ENCODE results near the gene NT5C. TPM values are rescaled to one million over a fixed set of nuclear protein-coding genes. Genes with fewer than 3 reads are reported as not detected.
"Not testable (repeated sequence)": the region's sequence is repeated elsewhere in the genome, so short reads cannot be mapped to it uniquely, and the experiment has no call there.

Gene NT5C
- total and polyA plus RNA-seq, 7 donors, result 60.7 to 116 (median 102) TPM

DNA sequence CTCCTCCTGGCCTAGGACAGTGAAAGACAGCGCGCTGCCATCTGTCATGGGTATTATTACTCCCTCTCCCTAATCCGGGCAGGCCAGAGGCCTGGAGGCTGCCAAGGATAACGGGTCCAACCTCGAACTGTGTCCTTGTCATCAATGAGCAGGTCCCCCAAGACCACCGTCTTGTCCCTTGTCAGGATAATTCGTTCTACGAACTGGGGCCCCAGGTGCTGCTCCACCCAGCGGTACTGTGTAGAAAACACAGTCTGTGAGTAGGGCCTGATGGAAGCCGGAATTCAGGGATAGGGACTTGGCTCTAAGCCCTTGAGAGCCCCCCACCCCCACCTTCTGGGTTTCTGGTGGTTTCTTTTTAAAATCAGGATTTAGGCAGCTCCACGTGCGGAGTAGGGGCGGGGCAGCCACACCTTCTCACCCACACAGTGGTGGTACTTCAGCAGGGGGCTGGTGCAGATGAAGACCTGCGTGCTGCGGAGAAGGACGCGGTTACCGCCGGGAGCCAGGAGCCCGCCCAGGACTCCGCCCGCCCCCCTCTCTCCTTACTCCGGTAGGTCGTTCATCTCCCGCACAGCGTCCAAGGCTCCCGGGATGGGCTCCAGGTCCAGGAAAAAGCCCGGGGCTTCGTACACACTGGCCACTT lies 787 bp downstream of the NT5C start:
- Histone ChIP-seq H3K4me1 (peaks cover 0 to 23% (median 11%) of the 10 kb centered on the region in 4 donors), H3K27me3 (no peaks in the 10 kb centered on the region), H3K27ac (peak overlapping the region; percentile 88 to 91 (median 88)), H3K36me3 (peaks cover 0 to 19% (median 5%) of the 10 kb centered on the region in 4 donors), H3K4me3 (peak overlapping the region; percentile 68 to 86 (median 74)), H3K9me3 (no peaks in the 10 kb centered on the region)
- WGBS, 2 donors, result 8 to 11% methylated on average over 29 of the region's 29 CpGs
- DNase-seq, result peak; percentile 84
- intact Hi-C loops (cut with DNase I), result loop anchor here (1.0 to 5.0 kb wide), 3 partner anchors 16 to 72 kb away; partner anchors contain the start of gene SUMO2
- TF ChIP-seq, protein P1, sequence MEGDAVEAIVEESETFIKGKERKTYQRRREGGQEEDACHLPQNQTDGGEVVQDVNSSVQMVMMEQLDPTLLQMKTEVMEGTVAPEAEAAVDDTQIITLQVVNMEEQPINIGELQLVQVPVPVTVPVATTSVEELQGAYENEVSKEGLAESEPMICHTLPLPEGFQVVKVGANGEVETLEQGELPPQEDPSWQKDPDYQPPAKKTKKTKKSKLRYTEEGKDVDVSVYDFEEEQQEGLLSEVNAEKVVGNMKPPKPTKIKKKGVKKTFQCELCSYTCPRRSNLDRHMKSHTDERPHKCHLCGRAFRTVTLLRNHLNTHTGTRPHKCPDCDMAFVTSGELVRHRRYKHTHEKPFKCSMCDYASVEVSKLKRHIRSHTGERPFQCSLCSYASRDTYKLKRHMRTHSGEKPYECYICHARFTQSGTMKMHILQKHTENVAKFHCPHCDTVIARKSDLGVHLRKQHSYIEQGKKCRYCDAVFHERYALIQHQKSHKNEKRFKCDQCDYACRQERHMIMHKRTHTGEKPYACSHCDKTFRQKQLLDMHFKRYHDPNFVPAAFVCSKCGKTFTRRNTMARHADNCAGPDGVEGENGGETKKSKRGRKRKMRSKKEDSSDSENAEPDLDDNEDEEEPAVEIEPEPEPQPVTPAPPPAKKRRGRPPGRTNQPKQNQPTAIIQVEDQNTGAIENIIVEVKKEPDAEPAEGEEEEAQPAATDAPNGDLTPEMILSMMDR (IDR thresholded peaks at IDR 0.05), result peak; percentile 4 to 42 (median 23)
- no peak for TF ChIP-seq POLR2A (IDR thresholded peaks at IDR 0.05)

DNA sequence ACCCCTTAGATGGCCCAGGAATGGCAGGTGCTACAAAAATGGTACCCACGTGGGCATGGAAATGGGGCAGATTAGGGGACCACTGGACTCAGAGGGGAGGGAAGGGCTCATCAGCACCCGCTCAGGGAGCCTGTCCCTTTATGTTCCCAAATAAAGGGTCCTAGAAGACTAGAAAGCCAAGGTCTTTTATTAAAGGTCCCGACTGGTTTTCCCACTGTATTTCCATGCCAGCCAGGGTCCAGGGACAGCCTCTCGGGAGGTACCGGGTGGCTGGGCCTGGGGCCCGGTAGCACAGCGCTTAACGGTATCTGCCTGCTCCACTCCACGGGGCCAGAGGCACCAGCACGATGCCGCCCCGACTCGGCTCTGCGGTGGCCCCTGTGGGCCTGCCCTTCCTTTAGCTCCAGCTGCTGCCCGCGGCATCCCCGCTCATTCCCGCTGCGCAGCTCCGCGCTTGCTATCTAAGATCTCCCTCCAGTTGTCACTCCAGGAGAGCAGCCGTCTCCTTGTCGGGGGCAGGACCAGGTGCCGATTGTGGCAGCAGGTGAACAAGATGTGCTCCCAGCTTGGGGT lies 1.4 kb downstream of the NT5C start:
- Histone ChIP-seq H3K9me3 (no peaks in the 10 kb centered on the region), H3K4me1 (peaks cover 0 to 23% (median 11%) of the 10 kb centered on the region in 4 donors), H3K27ac (peak overlapping the region; percentile 88 to 91 (median 88)), H3K36me3 (peaks cover 0 to 19% (median 5%) of the 10 kb centered on the region in 4 donors), H3K4me3 (peak overlapping the region in 3 of 4 donors; percentile 68 to 74 (median 73)), H3K27me3 (no peaks in the 10 kb centered on the region)
- DNase-seq, result no peak
- TF ChIP-seq EP300 (IDR thresholded peaks at IDR 0.05) (no peak), POLR2AphosphoS5 (IDR thresholded peaks at IDR 0.05) (no peak), POLR2A (IDR thresholded peaks at IDR 0.05) (no peak)
- TF ChIP-seq, protein P1 (IDR thresholded peaks at IDR 0.05), result no peak
- intact Hi-C loops (cut with DNase I), result loop anchor here (2.0 to 5.0 kb wide), 2 partner anchors 52 to 71 kb away; partner anchors contain the start of gene SUMO2
- 70 to 83% methylated on average over 24 of the region's 24 CpGs for WGBS, 2 donors

DNA sequence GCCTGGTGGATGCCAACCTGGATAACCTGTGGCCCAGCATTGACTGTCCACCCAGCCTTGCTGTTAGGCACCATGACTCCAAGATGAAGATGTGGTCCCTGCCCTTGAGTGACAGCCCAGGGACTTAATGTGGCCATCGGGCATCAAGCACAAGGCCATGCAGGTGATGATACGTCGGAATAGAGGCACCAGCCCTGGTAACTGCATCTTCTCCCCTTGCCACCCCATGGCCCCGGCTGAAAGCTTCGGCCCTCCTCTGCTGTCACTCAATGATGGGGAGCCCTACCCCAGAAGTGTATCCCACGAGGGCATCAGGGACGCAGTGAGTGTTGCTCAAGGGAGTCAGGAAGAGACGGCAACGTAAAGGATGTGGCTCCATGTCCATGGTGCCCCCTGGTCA lies 2.0 kb downstream of the NT5C start:
- no peak overlapping the region for H3K4me3 ChIP-seq
- no peaks in the 10 kb centered on the region for H3K27me3 ChIP-seq
- H3K9me3 ChIP-seq, result no peaks in the 10 kb centered on the region
- H3K27ac ChIP-seq, result no peak overlapping the region
- DNase-seq, result no peak
- 88 to 92% methylated on average over 9 of the region's 9 CpGs for WGBS, 2 donors
- no peak for TF ChIP-seq POLR2AphosphoS5 (IDR thresholded peaks at IDR 0.05)
- TF ChIP-seq POLR2A (IDR thresholded peaks at IDR 0.05), result no peak
- TF ChIP-seq, protein P1 (IDR thresholded peaks at IDR 0.05), result no peak
- TF ChIP-seq EP300 (IDR thresholded peaks at IDR 0.05), result no peak
- H3K4me1 ChIP-seq, result peaks cover 0 to 23% (median 11%) of the 10 kb centered on the region in 4 donors
- peaks cover 0 to 19% (median 5%) of the 10 kb centered on the region in 4 donors for H3K36me3 ChIP-seq
- intact Hi-C loops (cut with DNase I), result no loop called here

DNA sequence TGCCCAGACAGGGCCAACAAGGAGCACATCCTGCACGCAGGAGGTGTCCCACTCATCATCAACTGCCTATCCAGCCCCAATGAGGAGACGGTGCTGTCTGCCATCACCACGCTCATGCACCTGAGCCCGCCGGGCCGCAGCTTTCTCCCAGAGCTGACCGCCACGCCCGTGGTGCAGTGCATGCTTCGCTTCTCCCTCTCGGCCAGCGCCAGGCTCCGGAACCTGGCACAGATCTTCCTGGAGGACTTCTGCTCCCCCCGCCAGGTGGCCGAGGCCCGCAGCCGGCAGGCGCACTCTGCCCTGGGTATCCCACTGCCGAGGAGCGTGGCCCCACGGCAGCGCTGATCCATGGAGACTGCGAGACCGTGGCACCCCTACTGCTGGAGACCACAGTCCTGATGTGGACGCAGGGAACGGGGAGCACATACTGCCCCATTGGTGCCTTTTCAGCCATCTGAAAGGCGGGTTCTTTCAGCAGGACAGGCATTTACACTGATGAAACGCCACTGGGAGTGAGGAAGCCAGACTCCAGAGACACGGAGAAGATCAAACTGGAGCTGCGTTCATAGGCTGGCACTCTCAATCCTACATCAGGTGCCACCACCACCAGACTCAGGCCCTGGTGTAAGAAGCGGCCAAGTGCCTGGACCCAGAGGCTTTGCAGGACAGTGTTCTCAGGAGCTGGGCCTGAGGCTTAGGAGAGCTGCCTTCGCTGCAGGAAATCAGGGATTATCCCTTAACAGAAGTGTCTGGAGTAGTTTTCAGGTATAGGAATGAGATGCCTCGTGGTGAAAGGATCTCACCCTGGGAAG lies 2.6 kb downstream of the NT5C start:
- Histone ChIP-seq H3K27ac (no peak overlapping the region), H3K36me3 (peaks cover 0 to 19% (median 5%) of the 10 kb centered on the region in 4 donors), H3K4me1 (peaks cover 0 to 23% (median 11%) of the 10 kb centered on the region in 4 donors), H3K9me3 (no peaks in the 10 kb centered on the region), H3K27me3 (no peaks in the 10 kb centered on the region), H3K4me3 (no peak overlapping the region)
- no peak for DNase-seq
- intact Hi-C loops (cut with DNase I), result no loop called here
- WGBS, 2 donors, result 88 to 93% methylated on average over 33 of the region's 33 CpGs
- TF ChIP-seq, protein P1 (IDR thresholded peaks at IDR 0.05), result no peak
- TF ChIP-seq POLR2AphosphoS5 (IDR thresholded peaks at IDR 0.05) (no peak), POLR2A (IDR thresholded peaks at IDR 0.05) (no peak), EP300 (IDR thresholded peaks at IDR 0.05) (no peak)

DNA sequence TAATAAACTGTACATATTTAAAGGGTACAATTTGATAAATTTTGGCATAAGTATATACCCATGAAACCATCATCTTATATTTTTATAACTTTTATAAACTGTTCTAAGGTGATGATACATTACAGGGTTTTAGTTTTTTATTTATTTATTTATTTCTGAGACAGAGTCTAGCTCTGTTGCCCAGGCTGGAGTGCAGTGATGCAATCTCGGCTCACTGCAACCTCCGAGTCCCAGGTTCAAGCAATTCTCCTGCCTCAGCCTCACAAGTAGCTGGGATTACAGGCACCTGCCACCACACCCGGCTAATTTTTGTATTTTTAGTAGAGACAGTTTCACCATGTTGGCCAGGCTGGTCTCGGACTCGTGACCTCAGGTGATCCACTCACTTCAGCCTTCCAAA lies 3.6 kb downstream of the NT5C start:
- Histone ChIP-seq H3K36me3 (peaks cover 0 to 19% (median 5%) of the 10 kb centered on the region in 4 donors), H3K4me1 (peaks cover 0 to 23% (median 11%) of the 10 kb centered on the region in 4 donors)
- H3K9me3 ChIP-seq; DNase-seq; H3K27me3 ChIP-seq; H3K27ac ChIP-seq; H3K4me3 ChIP-seq; intact Hi-C loops (cut with DNase I): not testable (repeated sequence)
- WGBS, 2 donors, result 22 to 79% methylated on average over 5 of the region's 5 CpGs
